Right atrium auricular region (tissue), 2 donors: ENCODE results near the gene KANSL1L. TPM values are rescaled to one million over a fixed set of nuclear protein-coding genes. Genes with fewer than 3 reads are reported as not detected.
A peak's percentile ranks its signal among the peaks of the same experiment; 100 is the strongest.

ENCODE experiments used
- DNase-seq: peaks from one replicate; pipeline ENCODE4 v3.0.0-alpha.2; 2019; ENCODE audit warnings: low spot score
- H3K27ac ChIP-seq, 2 donors: fragments of 200-600 bp; sonication (generic); 1 replicate in 1 of 2; 2 replicates in 1 of 2; pipeline ENCODE4 v1.5.1; 2016 to 2019
- H3K27me3 ChIP-seq, 2 donors: fragments of 200-600 bp; sonication (generic); one replicate each; pipeline versions ENCODE4 v1.5.1 to v1.6.0; 2017 to 2019
- H3K36me3 ChIP-seq: fragments of 200-600 bp; sonication (generic); one replicate; pipeline ENCODE4 v1.5.1; 2016
- H3K4me1 ChIP-seq, 2 donors: fragments of 200-600 bp; sonication (generic); one replicate each; pipeline versions ENCODE4 v1.5.1 to v1.6.0; 2017 to 2019
- H3K4me3 ChIP-seq, 2 donors: fragments of 200-600 bp; sonication (generic); 1 replicate in 1 of 2; 2 replicates in 1 of 2; pipeline ENCODE4 v1.5.1; 2017 to 2019; ENCODE audit warnings: mild to moderate bottlenecking in 1 of 2, moderate library complexity in 1 of 2
- H3K9me3 ChIP-seq, 2 donors: fragments of 200-600 bp; sonication (generic); one replicate each; pipeline ENCODE4 v1.5.1; 2019
- total RNA-seq, 2 donors: library from RNA; depleted of rRNA; stranded (reverse); fragments of >200 nt; gene quantifications; one replicate each; pipeline ENCODE4 v1.1.0, GENCODE V29; 2016
- TF ChIP-seq, protein P1 (sequence below), 2 donors: fragments of 200-600 bp; sonication (generic); IDR thresholded peaks; one replicate each; pipeline ENCODE4 v1.5.1; 2019; ENCODE audit warnings: antibody characterized with exemption in 2 of 2

The KANSL1L gene
- total RNA-seq, 2 donors from 2014 or later = 16.5 to 19.4 TPM

DNA sequence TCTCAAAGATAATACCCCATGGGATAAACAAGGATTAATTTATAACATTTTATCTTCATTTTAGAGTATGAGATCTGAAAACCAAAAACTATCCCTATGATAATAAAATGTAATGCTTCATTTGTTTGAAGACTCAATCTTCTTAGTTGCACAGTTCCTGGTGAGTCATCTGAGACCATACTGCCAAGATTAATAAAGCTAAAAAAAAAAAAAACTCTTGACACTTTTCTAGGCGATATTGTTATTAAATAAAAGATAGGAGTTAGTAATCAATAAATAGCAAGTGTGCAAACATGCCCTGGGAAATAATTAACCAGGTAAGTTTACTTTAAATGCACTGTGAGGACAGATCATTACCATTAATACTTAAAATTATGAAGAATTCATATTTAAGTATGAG is 84.9 kb downstream of the KANSL1L start:
- Histone ChIP-seq H3K27ac (no peak overlapping the region), H3K9me3 (no peaks in the 10 kb centered on the region), H3K36me3 (no peaks in the 10 kb centered on the region), H3K27me3 (no peaks in the 10 kb centered on the region), H3K4me1 (no peaks in the 10 kb centered on the region), H3K4me3 (no peak overlapping the region)
- TF ChIP-seq, protein P1, sequence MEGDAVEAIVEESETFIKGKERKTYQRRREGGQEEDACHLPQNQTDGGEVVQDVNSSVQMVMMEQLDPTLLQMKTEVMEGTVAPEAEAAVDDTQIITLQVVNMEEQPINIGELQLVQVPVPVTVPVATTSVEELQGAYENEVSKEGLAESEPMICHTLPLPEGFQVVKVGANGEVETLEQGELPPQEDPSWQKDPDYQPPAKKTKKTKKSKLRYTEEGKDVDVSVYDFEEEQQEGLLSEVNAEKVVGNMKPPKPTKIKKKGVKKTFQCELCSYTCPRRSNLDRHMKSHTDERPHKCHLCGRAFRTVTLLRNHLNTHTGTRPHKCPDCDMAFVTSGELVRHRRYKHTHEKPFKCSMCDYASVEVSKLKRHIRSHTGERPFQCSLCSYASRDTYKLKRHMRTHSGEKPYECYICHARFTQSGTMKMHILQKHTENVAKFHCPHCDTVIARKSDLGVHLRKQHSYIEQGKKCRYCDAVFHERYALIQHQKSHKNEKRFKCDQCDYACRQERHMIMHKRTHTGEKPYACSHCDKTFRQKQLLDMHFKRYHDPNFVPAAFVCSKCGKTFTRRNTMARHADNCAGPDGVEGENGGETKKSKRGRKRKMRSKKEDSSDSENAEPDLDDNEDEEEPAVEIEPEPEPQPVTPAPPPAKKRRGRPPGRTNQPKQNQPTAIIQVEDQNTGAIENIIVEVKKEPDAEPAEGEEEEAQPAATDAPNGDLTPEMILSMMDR (IDR thresholded peaks at IDR 0.05) = no peak
- no peak for DNase-seq

DNA sequence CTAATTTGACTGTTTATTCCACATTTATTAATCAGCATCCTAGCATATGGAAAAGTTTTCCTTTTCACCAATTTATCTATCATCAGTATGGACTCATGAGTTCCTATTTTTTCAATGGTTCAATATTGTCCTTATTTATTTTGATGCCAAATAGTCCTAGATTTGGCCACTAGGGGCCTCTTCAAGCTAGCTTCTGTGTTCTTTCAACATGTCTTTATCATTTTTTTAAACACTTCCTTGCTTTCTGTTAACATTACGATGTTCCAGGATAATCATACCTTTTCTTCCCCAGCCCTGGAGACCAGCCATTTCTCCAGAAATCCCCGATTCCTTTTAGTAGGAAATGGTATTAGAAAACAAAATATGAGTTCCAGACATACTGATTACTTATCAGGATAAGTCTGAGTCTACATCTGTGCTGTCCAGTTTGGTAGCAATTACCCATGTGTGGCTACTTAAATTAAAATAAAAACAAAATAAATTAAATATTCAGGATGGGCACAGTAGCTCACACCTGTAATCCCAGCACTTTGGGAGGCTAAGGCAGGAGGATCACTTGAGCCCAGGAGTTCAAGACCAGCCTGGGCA is 98.2 kb downstream of the KANSL1L start:
- H3K4me1 ChIP-seq = no peaks in the 10 kb centered on the region
- H3K27me3 ChIP-seq = no peaks in the 10 kb centered on the region
- H3K27ac ChIP-seq = no peak overlapping the region
- no peaks in the 10 kb centered on the region for H3K9me3 ChIP-seq
- TF ChIP-seq, protein P1 (IDR thresholded peaks at IDR 0.05) = peak; percentile 7 to 65
- no peak overlapping the region for H3K4me3 ChIP-seq
- H3K36me3 ChIP-seq = peaks cover 6% of the 10 kb centered on the region
- DNase-seq = no peak

DNA sequence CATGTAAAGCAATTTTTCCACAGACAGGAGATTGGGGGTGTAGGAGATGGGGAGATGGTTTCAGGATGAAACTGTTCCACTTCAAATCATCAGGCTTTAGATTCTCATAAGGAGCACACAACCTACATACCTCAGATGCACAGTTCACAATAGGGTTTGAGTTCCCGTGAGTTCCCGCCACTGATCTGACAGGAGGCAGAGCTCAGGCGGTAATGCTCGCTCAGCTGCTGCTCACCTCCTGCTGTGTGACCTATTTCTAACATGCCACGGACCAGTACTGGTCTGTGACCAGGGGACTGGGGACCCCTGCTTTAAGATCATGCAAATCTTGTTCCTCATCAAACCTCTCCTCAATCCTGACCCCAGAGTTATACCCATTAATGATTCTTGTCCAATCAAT is 98.7 kb downstream of the KANSL1L start:
- Histone ChIP-seq H3K9me3 (no peaks in the 10 kb centered on the region), H3K27me3 (no peaks in the 10 kb centered on the region), H3K36me3 (peaks cover 6% of the 10 kb centered on the region), H3K27ac (no peak overlapping the region), H3K4me1 (no peaks in the 10 kb centered on the region), H3K4me3 (no peak overlapping the region)
- DNase-seq = no peak
- TF ChIP-seq, protein P1 (IDR thresholded peaks at IDR 0.05) = no peak

DNA sequence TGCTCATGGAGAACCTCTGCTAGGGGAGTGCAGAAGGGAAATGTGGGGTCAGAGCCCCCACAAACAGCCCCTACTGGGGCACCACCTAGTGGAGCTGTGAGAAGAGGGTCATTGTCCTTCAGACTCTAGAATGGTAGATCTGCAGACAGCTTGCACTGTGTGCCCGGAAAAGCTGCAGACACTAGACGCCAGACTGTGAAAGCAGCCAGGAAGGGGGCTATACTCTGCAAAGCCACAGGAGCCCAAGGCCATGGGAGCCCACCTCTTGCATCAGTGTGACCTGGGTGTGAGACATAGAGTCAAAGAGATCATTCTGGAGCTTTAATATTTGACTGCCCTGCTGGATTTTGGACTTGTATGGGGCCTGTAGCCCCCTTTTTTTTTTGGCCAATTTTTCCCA is 107.9 kb downstream of the KANSL1L start:
- Histone ChIP-seq H3K27me3 (no peaks in the 10 kb centered on the region), H3K4me1 (no peaks in the 10 kb centered on the region), H3K9me3 (no peaks in the 10 kb centered on the region), H3K36me3 (peaks cover 7% of the 10 kb centered on the region), H3K27ac (no peak overlapping the region), H3K4me3 (no peak overlapping the region)
- TF ChIP-seq, protein P1 (IDR thresholded peaks at IDR 0.05) = no peak
- DNase-seq = no peak

DNA sequence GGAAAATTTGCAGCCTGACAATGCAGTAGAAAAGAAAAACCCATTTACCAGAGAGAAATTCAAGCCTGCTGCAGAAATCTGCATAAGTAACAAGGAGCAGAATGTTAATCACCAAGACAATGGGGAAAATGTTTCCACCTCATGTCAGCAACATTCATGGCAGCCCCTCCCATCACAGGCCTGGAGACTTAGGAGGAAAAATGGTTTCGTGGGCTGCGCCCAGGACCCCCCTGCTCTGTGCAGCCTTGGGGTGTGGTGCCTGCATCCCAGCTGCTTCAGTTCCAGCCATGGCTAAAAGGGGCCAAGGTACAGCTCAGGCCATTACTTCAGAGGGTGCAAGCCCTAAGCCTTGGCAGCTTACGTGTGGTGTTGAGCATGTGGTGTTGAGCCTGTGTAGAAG is 115.4 kb downstream of the KANSL1L start:
- H3K36me3 ChIP-seq = no peaks in the 10 kb centered on the region
- H3K4me3 ChIP-seq = no peak overlapping the region
- DNase-seq = no peak
- H3K27ac ChIP-seq = no peak overlapping the region
- TF ChIP-seq, protein P1 (IDR thresholded peaks at IDR 0.05) = no peak
- peaks cover 0 to 13% of the 10 kb centered on the region in 2 donors for H3K9me3 ChIP-seq
- H3K4me1 ChIP-seq = no peaks in the 10 kb centered on the region
- no peaks in the 10 kb centered on the region for H3K27me3 ChIP-seq

DNA sequence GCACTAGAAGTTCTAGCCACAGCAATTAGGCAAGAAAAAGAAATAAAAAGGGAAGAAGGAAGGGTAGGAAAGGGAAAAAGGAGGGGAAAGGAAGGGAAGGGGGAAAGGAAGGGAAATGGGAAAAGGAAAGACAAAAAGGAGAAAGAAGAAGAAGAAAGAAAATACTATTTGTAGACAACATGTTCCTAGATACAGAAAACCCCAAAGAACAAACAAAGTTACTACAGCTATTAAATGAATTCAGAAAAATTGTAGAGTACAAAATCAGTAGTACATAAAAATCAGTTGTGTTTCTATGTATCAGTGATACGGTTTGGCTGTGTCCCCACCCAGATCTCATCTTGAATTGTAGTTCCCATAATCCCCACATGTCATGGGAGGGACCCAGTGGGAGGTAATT is 116.5 kb downstream of the KANSL1L start:
- peaks cover 0 to 13% of the 10 kb centered on the region in 2 donors for H3K9me3 ChIP-seq
- no peak overlapping the region for H3K27ac ChIP-seq
- H3K36me3 ChIP-seq = no peaks in the 10 kb centered on the region
- no peaks in the 10 kb centered on the region for H3K4me1 ChIP-seq
- no peak for DNase-seq
- TF ChIP-seq, protein P1 (IDR thresholded peaks at IDR 0.05) = no peak
- no peaks in the 10 kb centered on the region for H3K27me3 ChIP-seq
- H3K4me3 ChIP-seq = no peak overlapping the region
